GM21515 (cell line): Measurements from ENCODE around the gene SYNE2.

Experiments
- ATAC-seq: cut with Tn5 transposase; IDR thresholded peaks from one replicate; pipeline ENCODE4 v1.9.1; 2021; ENCODE audit not compliant: unreplicated experiment

The SYNE2 gene

DNA sequence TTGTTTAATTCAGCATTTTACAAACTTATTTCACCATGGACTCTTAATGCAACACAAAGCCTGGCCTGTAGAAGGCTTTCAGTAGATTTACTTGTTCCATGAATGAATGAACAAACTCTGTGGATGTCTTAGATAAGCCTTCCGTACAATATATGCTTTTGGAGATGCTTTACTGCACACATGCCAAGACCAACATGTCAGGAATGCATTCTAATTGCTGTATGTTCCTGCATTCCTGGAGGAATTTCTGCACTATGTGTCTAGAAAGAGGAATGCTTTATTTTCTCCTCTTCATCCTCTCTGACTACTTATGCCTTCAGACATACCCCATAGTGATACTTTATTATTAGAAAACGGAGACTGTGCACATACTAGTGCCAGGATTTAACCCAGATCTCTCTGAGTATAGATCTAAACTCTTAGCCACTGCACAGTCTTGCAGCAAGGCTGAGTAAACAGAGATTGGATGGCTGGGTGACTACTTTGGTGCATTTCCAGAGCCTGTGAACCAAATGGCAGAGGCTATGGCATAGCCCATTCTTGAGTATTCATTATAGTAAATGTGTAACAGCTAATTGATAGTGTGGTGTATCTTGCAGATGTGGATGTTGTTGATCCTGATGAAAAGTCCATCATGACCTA is 108.2 kb downstream of the SYNE2 start:
- ATAC-seq: no peak

DNA sequence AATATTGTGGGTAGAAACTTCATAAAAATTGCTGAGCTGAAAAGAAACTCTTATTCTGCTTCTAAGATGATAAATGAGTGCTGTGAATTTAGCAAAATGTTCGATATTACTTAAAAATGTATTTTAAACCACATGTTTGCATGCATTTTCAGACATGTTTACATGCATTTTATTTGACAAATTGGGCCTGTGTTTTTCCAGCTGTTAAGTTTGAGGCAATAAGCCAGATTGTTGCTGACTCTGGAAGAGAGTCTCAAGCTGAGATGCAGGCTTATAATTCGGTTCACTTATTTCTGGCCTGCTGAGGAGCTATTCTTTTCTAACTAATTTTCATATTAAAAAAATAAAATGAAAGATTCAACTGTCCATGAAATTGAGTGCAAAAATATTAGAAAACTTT is 110.1 kb downstream of the SYNE2 start:
- no peak for ATAC-seq

DNA sequence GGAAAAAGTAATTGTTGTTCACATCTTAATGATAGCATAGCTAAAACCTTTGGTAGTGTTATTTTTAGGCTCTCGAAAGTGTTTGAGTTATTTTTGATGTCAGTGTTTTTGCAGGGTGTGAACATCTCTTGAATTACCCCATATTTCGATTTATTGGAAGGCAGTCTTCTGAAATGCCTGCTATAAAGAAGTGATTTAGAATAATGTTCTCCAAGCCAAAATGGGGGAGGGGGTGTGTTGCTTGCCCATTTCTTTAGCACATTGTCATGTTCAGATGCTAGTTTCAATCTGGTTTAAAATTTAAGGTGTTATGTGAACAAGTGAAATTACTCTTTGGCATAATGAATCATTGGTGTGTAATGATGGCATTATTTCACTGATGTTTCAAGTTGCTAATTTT is 110.6 kb downstream of the SYNE2 start:
- ATAC-seq: no peak

DNA sequence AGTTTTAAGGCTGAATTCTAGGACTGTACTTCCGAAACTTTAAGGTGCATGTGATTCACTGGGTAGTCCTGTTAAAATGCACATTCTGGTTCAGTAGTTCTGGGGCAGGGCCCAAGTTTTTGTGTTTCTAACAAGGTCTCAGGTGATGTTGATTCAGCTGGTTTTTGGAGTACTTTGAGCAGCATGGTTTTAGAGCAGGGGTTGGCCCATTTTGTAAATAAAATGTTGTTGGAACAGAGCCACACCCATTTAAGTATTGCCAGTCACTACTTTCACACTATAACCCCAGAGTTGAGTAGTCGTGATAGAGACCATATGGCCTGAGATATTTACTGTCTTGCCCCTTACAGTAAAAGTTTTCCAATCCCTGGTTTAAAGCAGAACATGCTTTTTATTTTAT is 111.3 kb downstream of the SYNE2 start:
- no peak for ATAC-seq

- no peak for ATAC-seq
Measured at GRCh38 chr14:63966407-63966806, 113.6 kb downstream of the SYNE2 start.

- no peak for ATAC-seq
Measured at GRCh38 chr14:63972323-63972932, 119.6 kb downstream of the SYNE2 start.

DNA sequence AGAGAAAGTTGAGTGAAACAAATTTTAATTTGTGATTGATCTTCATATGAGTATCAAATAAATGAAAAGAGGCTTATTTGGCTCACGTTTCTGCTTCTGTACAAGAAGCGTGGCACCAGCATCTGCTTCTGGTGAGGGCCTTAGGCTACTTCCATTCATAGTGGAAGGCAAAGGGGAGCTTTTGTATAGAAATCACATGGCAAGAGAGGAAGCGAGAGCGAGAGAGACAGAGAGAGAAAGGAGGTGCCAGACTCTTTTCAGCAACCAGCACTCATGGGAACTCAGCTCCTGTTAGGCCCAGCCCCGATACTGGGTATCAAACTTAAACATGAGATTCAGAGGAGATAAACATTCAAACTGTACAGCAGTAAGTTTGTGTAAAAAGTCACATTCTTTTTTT is 121.4 kb downstream of the SYNE2 start:
- ATAC-seq: no peak

DNA sequence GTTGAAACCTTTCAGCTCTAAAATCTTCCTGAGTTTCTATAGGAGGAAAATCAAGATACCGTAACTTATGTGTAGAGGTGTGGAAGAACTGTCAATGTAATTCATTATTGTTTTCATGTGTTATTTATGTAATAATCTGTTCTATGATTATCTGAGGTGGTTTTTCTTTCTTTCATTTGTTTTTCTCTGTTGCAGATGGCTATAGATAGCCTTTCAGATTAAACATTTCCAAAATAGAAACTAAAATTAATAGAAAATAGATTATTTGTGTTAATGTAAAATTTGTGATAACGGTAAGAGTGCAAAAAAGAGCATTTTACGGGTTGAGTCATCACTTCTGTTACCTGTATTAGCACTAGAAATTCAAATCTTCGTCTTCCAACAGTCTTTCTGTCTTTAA is 128.8 kb downstream of the SYNE2 start:
- no peak for ATAC-seq

- no peak for ATAC-seq
Measured at GRCh38 chr14:63982156-63982555, 129.4 kb downstream of the SYNE2 start.

DNA sequence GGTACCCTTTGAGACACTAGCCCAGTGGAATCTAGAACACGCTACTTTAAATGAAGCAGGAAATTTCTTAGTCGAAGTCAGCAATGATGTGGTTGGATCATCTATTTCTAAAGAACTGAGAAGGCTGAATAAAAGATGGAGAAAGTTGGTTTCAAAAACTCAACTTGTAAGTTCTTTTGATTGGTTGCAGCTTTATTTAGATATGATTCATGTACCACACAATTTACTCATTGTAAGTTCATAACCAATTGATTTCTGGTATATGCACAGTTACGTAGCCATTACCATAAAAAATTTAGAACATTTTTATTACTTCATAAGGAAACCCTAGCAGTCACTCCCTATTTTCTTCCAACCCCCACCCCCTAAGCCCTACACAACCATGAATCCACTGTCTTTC is 129.8 kb downstream of the SYNE2 start:
- no peak for ATAC-seq

DNA sequence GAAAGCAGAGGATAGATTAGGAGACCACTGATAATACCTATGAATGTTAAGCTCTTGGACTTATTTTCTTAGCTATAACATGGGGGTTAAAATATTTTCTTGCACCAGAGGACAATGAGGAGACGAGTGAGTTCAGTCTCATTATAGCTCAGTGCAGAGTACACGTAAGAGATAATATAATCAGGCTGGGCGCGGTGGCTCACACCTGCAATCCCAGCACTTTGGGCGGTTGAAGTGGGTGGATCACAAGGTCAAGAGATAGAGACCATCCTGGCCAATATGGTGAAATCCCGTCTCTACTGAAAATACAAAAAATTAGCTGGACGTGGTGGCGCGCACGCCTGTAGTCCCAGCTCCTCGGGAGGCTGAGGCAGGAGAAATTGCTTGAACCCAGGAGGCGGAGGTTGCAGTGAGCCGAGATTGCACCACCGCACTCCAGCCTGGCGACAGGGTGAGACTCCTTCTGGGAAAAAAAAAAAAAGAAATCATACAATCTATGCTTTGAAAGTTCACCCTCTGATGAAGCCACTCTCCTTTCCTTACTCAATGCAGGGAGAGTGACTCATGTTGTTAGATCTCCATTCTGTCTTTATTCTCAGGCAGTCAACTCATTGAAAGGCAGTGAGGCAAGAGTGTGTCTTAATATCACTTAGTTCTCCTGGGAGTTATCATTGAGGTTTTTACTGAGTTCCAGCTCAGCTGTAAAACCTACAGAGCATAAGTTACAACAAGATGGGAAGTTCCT is 134.2 kb downstream of the SYNE2 start:
- no peak for ATAC-seq

- ATAC-seq: no peak
Measured at GRCh38 chr14:63988579-63988978, 135.8 kb downstream of the SYNE2 start.

- ATAC-seq: no peak
Measured at GRCh38 chr14:63991833-63992232, 139.0 kb downstream of the SYNE2 start.

- no peak for ATAC-seq
Measured at GRCh38 chr14:63992858-63993257, 140.1 kb downstream of the SYNE2 start.

DNA sequence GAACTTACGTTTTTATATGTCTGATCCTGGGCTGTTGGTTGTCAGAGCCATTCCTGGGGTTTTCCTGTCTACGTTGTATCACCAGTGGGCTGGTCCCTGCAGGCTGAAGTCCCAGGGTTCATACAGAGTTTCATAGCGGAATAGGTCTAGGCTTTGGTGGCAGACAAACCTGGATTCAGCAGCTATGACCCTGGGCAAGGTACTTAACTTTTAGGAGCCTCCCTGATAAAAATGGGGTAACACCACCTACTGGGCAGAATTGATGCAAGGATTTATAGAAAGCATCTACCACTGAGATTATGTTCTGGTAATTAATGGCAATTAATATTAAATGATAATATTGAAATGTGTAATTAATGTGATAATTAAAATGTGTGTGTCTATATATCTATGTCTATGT is 141.2 kb downstream of the SYNE2 start:
- no peak for ATAC-seq

DNA sequence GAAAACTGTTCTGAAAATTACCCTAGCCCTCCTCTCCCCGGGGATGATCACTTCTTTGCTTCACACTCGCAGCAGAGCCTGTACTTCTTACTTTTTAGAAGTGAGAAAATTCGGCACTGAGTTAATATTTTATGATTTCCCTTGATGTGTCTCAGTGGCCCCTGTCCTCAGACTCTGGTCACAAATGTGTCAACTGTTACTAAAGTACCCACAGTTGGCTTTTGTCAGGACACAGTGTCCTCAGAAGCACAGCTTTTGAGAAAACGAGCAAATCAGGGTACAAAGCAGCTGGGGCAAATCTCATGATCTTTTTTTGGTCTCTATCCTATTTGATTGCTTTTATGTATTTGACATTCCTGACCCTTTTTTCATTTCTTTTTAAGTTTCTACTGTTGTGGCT is 142.5 kb downstream of the SYNE2 start:
- no peak for ATAC-seq

DNA sequence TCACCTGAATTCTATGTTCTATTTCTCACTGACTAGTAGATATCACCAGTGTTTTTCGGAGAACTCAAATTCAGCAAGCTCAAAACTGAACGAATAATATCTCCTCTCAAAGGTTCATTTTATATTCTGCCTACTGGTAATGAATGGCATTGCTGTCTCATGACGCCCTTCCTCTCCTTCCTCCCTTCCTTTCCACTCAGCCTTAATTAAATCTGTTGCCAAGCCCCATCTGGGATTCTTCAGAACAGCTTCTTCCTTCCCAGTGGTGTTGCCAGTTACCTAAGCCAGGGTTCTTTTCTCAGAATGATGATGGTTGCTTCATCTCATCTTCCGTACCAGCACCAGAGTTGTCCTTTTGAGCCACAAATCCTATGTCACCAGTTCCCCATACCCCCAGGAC is 143.2 kb downstream of the SYNE2 start:
- ATAC-seq: no peak

- ATAC-seq: no peak
Measured at GRCh38 chr14:63996625-63997220, 143.9 kb downstream of the SYNE2 start.

DNA sequence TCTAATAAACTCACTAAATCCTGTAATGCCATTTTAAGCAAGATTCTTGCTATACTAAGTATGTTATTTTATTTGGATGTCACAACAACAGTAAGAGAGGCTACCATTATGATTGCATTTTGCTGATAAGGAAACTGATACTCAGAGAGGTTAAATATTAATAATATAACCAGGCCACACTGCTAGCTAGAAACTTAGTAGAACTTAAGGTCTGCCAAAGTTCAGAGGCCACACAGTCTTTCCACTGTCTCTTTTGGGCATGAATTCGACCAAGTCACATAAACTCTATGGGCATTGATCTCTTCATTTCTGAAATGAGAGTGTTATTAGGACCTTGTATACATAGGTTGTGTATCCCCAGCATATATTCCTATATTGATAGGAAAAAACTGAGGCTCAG is 147.9 kb downstream of the SYNE2 start:
- ATAC-seq: no peak

DNA sequence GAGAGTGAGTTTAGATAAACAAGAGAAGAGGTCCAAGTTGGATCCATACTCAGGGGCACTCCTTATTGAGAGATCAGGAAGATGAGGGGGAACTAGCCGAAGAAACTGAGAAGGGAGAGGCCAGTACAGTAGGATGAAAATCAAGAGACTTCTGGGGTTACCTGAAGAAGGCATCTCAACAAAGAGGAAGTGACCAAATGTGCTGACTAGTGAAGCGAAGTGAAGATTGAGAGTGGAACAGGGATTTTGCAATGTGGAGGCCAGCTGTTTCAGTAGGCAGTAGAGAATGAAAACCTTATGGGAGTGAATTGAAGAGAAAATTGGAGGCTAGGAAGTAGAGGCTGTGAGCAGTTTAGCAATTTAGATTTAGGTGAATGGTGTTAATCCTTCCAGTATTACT is 153.0 kb downstream of the SYNE2 start:
- ATAC-seq: no peak

DNA sequence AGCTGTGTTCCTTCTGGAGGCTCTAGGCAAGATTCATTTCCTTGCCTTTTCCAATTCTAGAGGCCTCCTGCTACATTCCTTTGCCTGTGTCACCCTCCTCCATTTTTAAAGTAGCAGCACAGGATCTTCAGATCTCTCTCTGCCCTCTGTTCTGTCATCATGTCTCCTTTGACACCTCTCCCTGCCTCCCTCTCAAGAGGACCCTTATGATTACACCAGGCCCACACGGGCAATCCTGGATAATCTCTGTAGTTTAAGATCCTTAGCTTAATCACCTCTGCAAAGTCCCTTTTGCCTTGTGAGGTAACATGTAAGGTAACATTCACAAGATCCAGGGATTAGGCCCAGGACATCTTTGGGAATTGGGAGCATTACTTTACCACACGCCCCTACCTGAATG is 155.2 kb downstream of the SYNE2 start:
- no peak for ATAC-seq

- ATAC-seq: no peak
Measured at GRCh38 chr14:64012003-64012402, 159.2 kb downstream of the SYNE2 start.
